HG03469 (cell line): ENCODE results near the gene VPS13D.
"Not testable (repeated sequence)": the region's sequence is repeated elsewhere in the genome, so short reads cannot be mapped to it uniquely, and the experiment has no call there.

Source experiments
- ATAC-seq: cut with Tn5 transposase; IDR thresholded peaks from one replicate; pipeline ENCODE4 v1.9.1; 2021; ENCODE audit warnings: mild to moderate bottlenecking, moderate library complexity, moderate number of reproducible peaks; ENCODE audit not compliant: unreplicated experiment

Gene VPS13D

GRCh38 chr1:12462586-12462985, 232.8 kb downstream of the VPS13D start:
- ATAC-seq: no peak

- no peak for ATAC-seq
Observed at GRCh38 chr1:12464045-12464461, 234.2 kb downstream of the VPS13D start.

- no peak for ATAC-seq
Observed at GRCh38 chr1:12464598-12465056, 234.8 kb downstream of the VPS13D start.

DNA sequence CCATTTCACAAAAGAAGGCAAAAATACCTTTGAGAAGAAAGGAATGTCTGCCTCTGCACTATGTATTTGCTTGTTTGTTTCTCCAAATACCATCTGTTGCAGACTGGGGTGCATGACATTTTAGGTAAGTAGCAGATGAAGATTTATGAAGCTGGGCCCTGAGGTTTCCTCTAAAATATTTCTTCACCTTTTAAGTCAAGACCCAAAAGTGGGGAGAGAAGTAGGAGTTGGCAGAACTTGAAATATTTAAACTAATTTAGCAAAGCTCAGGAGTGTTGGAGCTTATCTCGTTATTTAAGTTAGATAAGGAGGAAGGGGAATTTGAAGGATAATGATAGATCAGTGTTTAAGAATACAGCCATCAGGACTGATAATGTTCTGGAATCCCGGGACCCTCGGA, 235.3 kb downstream of the VPS13D start:
- no peak for ATAC-seq

DNA sequence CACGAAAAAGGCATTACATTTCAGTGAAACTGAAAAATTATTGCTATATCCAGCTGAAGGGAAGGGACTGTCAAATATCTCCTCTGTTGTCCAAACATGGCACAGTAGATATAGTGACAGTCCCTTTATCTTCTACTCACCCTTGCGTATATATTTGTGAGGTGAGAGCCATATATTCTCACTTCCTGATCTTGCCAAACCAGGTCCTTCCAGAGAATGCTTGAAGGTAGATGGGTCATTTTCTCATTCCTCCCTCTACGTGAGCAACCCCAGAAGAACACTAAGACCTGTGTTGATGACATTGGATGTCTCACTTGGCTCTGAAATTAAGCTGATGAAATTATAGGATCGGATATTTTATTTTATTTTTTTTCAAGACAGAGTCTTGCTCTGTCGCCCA, 237.0 kb downstream of the VPS13D start:
- ATAC-seq: no peak

GRCh38 chr1:12467570-12468286, 237.9 kb downstream of the VPS13D start:
- ATAC-seq: no peak

DNA sequence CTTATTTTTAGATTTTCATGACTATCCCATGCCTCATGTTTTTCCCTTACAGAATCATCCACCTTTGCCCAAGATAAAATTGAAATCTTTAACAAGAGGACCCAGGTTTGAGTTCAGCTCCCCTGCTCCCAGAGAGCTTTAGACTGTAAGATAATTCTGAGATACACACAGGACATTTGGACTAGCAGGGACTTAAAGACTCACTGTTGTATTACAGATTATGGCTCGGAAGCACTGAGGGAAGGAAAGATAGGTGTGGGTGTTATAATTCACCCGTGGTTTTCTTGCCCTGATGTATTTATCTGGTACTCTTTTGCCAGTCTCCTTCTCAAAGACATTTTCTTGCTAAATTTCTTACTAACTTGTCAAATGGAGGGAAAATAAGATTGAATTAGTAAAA, 238.5 kb downstream of the VPS13D start:
- no peak for ATAC-seq

GRCh38 chr1:12469493-12469892, 239.7 kb downstream of the VPS13D start:
- no peak for ATAC-seq

GRCh38 chr1:12469990-12470389, 240.2 kb downstream of the VPS13D start:
- ATAC-seq: no peak

DNA sequence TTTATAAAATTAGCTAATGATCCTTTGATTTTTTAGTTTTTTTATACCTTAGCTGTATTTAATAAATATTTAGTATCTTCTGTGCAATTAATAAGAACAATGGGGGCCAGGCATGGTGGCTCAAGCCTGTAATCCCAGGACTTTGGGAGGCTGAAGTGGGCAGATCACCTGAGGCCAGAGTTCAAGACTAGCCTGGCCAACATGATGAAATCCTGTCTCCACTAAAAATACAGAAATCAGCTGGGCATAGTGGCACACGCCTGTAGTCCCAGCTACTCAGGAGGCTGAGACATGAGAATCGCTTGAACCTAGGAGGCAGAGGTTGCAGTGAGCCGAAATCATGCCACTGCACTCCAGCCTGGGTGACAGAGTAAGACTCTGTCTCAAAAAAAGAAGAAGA, 241.1 kb downstream of the VPS13D start:
- not testable (repeated sequence) for ATAC-seq

- no peak for ATAC-seq
Observed at GRCh38 chr1:12472156-12472797, 242.4 kb downstream of the VPS13D start.

- no peak for ATAC-seq
Observed at GRCh38 chr1:12472798-12473551, 243.1 kb downstream of the VPS13D start.

GRCh38 chr1:12473596-12474362, 243.9 kb downstream of the VPS13D start:
- ATAC-seq: no peak

DNA sequence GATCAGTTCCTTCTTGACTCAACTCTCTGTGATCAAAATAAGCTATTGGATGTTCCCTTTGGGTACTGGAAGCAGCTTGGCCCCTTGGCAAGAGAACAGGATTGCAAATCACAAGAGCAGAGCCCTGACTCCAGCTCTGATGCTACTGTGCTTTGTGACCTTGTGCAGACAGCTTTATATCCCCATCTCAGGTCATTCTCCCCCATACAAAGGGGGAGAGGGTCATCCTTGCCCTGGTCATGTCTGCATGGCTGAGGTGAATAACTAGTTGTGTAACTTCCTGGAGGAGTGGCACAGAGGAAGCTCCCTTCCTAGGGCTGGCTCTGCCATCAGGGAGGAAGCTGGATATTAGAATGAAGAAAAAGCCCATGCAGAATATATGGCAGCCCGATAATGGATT, 245.3 kb downstream of the VPS13D start:
- no peak for ATAC-seq

- no peak for ATAC-seq
Observed at GRCh38 chr1:12475530-12475934, 245.7 kb downstream of the VPS13D start.

DNA sequence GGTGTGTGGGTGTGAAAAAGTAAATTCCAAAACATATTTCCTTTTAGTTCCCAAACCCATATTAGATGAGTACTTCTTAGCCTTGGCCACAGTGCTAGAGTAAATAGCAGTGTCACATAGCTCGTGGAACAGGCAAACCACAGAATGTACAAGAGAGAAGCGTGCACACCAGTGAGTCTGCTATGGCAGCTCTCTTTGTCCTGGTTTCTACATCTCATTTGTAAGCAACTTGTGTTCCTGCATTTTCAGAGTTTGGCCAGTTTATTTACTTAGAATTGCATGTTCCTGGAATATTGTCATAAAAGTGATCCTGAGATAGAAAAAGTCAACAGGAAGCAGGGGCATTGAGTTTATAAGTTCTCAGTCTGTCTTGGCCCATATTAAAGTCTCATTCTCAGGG, 246.1 kb downstream of the VPS13D start:
- no peak for ATAC-seq

GRCh38 chr1:12477314-12477713, 247.5 kb downstream of the VPS13D start:
- ATAC-seq: no peak

GRCh38 chr1:12477936-12478611, 248.2 kb downstream of the VPS13D start:
- no peak for ATAC-seq

DNA sequence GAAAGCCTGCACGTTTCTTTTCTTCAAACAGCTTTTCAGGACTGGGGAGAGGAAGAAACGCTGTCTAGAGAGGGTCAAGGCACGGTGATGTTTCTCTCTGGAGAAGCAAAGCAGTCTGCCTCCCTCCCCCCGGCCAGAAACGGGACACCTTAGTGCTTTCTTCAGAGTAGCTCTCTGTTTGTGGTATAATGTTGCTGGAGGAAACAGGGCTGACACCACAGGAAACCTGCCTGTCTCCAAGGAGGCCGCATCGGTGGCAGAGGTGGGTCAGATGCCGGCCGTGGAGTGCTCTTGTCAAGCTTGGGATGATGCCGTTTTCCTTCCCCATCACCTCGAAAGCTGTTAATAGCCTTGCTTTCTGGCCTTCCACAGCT, 248.8 kb downstream of the VPS13D start:
- ATAC-seq: no peak

DNA sequence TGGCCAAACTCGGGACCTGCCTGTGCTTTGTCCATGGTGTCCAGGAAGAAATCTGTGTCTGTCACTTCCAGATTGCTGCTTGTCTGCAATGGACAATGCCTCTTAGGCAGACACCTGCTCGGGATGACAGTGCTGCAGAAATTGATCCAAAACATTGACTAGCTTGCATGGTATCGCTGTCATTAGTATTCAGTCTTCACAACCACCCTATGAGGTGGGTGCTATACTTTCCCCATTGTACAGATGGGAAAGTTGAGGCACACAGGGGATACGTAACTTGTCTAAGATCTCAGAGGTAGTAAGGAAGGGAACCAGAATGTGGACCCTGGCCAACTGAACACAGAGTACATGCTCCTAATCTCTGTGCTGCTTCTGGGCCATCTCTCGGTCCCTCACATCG, 249.5 kb downstream of the VPS13D start:
- ATAC-seq: no peak

DNA sequence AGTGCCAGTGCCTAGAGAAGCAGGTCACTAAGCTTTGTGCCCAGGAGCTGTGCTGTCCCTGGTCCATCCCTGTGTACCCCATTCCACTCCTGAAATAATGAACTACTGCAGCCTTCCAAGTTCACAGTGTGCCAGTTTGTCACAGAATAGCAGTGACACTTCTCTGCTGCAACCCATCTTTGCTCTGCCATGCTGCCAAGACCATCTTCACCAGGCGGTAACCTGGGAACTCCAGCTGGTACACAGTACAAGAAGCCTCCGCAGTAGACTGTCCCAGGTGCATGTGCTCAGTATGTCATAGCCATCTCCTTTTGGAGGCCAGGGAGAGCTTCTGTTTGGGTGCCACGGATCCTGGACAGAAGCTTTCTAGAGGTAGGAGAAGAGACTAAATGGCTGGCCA, 250.2 kb downstream of the VPS13D start:
- no peak for ATAC-seq
